Activated CD8-positive, alpha-beta memory T cell treated with anti-CD3 and anti-CD28 coated beads, Interleukin-2, amount 10 ng/mL, durations not matched to agents 7 days and 5 days (primary cell): ENCODE data around the gene ARID1B. TPM values are rescaled to one million over a fixed set of nuclear protein-coding genes. Genes with fewer than 3 reads are reported as not detected.

Experiments
- ATAC-seq: fragments of 150-1000 bp; cut with Tn5 transposase; one replicate; pipeline ENCODE4 v1.10.0; 2021; ENCODE audit warnings: moderate library complexity
- CTCF ChIA-PET: fragments of 350-600 bp; sonication (Branson Sonifier 250); formaldehyde crosslinking; loops from one replicate; lab custom pipeline; 2021; ENCODE audit warnings: antibody characterized with exemption; lab: Charles Lee
- DNase-seq: peaks from one replicate; pipeline ENCODE4 v3.0.0-alpha.2; 2020
- H3K27ac Mint-ChIP-seq: one replicate; pipeline ENCODE4 v1.8.0; 2021; ENCODE audit warnings: mild to moderate bottlenecking, mixed read lengths
- H3K27me3 Mint-ChIP-seq: one replicate; pipeline ENCODE4 v1.8.0; 2021; ENCODE audit warnings: mixed read lengths
- H3K36me3 Mint-ChIP-seq: one replicate; pipeline ENCODE4 v1.8.0; 2021; ENCODE audit warnings: mild to moderate bottlenecking, mixed read lengths
- H3K4me1 Mint-ChIP-seq: one replicate; pipeline ENCODE4 v1.8.0; 2021; ENCODE audit warnings: mixed read lengths
- H3K4me3 Mint-ChIP-seq: one replicate; pipeline ENCODE4 v1.8.0; 2021; ENCODE audit warnings: mild to moderate bottlenecking, moderate library complexity, mixed read lengths
- H3K9me3 Mint-ChIP-seq: one replicate; pipeline ENCODE4 v1.8.0; 2022; ENCODE audit warnings: low read depth, mixed read lengths
- total RNA-seq, 2 experiments: library from RNA; stranded (reverse); gene quantifications; one replicate each; pipeline ENCODE4 v1.2.3, GENCODE V29; 2021

The ARID1B gene
- total RNA-seq, 2 experiments from 2014 or later, result 59.5 to 81.5 TPM

DNA sequence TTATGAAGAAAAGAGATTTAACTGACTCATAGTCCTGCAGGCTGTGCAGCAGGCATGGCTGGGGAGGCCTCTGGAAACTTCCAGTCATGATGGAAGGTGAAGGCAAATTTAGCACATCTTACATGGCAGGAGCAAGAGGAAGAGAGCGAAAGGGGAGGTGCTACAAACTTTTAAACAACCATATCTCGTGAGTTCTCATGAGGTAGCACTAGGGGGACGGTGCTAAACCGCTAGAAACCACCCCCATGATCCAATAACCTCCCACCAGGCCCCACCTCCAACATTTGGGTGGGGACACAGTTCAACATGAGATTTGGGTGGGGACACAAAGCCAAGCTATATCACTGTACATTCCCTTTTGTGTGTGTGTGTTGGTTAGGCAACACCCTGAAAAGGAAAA is 336.2 kb downstream of the ARID1B start:
- peaks cover 5% of the 10 kb centered on the region for H3K4me1 Mint-ChIP-seq
- H3K36me3 Mint-ChIP-seq, result peaks cover 17% of the 10 kb centered on the region
- ATAC-seq, result no peak
- no peak for DNase-seq
- no peak overlapping the region for H3K27ac Mint-ChIP-seq
- CTCF ChIA-PET, result no interaction called here
- no peaks in the 10 kb centered on the region for H3K9me3 Mint-ChIP-seq
- H3K4me3 Mint-ChIP-seq, result no peak overlapping the region
- H3K27me3 Mint-ChIP-seq, result no peaks in the 10 kb centered on the region

DNA sequence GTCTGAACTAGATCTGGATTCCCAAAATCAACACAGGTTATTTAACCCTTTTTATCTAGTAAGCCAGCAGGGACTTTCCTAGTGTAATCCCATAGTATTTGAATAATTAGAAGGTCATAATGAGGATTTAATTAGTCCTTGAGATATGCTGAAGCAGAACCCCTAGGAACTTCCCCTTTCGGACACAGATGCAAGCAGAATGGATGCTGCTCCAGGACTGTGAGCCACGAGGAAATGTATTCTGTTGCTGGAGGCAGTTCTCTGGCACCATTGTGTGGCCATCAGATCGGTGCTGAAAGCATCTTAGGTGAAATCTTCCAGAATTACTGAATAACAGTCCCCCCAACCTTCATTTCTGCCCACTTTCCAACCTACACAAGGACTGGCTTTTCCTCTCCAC is 339.2 kb downstream of the ARID1B start:
- Mint-ChIP-seq H3K4me1 (peaks cover 7% of the 10 kb centered on the region), H3K9me3 (no peaks in the 10 kb centered on the region), H3K27ac (no peak overlapping the region), H3K4me3 (no peak overlapping the region), H3K27me3 (no peaks in the 10 kb centered on the region), H3K36me3 (peaks cover 13% of the 10 kb centered on the region)
- CTCF ChIA-PET, result no interaction called here
- DNase-seq, result no peak
- ATAC-seq, result no peak

DNA sequence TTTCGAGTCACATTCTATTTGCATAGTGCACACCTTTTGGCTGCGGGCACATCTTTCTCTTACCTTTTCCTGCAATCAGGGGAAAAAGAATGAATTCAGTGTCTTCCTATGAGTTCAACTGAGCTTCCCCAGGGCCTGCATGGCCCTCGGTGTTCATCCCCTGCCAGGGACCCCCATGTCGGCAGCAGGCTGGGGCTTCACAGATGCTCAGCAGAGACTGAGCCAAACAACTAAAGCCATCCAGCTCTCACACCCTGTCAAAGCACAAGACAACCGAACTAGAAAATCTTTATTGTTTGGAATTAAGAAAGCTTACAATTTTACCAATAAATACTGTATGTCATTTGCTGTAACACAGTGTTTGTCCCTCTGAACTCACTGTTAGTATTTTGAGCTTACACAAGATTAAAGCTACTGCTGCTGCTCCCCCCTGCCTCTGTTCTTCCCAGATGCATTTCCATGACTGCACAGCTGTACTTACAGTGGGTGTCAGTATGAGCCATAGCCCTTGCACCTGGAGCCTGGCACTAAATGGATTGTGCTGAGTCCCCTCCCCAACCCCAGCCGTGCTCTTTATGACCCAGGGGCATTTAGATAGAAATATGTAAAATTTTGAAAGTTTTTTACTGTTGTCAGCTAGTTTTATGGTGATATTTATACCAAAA is 340.4 kb downstream of the ARID1B start:
- H3K27me3 Mint-ChIP-seq, result no peaks in the 10 kb centered on the region
- CTCF ChIA-PET, result interaction anchor here (0.6 to 1.0 kb wide), 2 partner anchors 12 to 36 kb away, joined by 3 read pairs; no protein-coding TSS in a partner anchor

DNA sequence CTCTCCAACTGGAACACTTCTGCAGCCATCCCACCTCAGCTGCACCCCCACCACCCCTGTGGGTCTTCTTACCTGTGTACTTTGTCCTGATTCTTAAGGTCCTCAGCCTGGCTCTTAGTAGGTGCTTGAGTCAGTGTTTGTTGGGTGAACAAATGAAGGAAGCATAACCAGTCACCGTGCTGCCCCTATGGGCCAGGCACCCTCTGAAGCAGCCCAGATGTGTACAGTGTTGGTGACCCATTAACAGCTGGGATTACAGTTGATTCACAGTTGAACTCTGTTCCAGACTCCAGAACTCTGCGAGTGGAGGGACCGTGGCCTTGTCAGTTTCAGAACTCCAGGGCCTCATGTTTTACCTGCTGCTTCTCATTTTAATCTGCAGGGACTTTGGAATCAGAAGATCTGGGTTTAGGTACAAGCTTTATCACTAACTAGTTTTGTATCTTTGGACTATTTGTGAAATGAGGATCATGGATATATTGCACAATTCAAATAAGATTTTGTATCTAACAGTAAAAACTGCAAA is 342.4 kb downstream of the ARID1B start:
- ATAC-seq (no peak), DNase-seq (no peak)
- H3K4me1 Mint-ChIP-seq, result peaks cover 8% of the 10 kb centered on the region
- H3K9me3 Mint-ChIP-seq, result no peaks in the 10 kb centered on the region
- no peaks in the 10 kb centered on the region for H3K27me3 Mint-ChIP-seq
- no peak overlapping the region for H3K4me3 Mint-ChIP-seq
- CTCF ChIA-PET, result no interaction called here
- no peaks in the 10 kb centered on the region for H3K36me3 Mint-ChIP-seq
- H3K27ac Mint-ChIP-seq, result no peak overlapping the region

More for the DNA sequence above, 340.4 kb downstream of the ARID1B start:
- Mint-ChIP-seq H3K9me3 (no peaks in the 10 kb centered on the region), H3K4me3 (no peak overlapping the region), H3K4me1 (peaks cover 7% of the 10 kb centered on the region), H3K27ac (no peak overlapping the region), H3K36me3 (peaks cover 7% of the 10 kb centered on the region)
- DNase-seq (no peak), ATAC-seq (no peak)

DNA sequence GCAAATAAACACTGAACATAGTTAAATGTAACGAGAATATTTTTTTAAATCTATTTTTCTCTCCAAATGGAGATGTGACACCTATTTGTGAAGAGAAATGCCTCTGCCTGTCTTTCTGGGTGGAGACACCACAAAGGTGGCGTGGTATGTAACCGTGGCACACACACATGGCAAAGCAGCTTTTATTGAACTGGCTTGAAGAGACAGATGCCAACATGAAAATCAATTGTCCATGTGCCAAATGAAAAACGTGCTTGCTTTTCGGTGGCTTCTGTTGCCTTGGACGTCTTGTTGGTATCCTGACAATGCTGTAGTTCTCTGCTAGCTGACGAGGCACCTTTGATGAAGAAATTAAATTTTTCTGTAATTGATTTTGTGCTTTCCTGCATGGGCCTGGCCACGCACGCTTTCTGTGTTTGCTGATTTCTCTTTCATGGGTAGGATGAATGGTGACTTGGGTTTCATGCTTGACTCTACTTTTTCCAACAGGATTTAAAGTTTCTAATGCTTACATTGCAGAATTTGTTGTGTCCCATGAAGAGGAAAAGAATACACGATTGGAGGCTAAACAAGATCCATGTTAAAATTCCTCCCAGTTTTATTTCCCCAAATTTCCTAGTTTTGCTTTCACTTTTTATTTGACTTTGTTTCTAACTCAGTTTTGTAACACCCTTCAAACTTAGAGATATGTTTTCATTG is 343.5 kb downstream of the ARID1B start:
- DNase-seq, result no peak
- H3K27me3 Mint-ChIP-seq, result no peaks in the 10 kb centered on the region
- H3K4me3 Mint-ChIP-seq, result no peak overlapping the region
- peaks cover 17% of the 10 kb centered on the region for H3K4me1 Mint-ChIP-seq
- no peak for ATAC-seq
- no peaks in the 10 kb centered on the region for H3K36me3 Mint-ChIP-seq
- CTCF ChIA-PET, result interaction anchor here (1.1 kb wide), 1 partner anchor 16 kb away, joined by 3 read pairs; no protein-coding TSS in a partner anchor
- H3K27ac Mint-ChIP-seq, result no peak overlapping the region
- H3K9me3 Mint-ChIP-seq, result no peaks in the 10 kb centered on the region

DNA sequence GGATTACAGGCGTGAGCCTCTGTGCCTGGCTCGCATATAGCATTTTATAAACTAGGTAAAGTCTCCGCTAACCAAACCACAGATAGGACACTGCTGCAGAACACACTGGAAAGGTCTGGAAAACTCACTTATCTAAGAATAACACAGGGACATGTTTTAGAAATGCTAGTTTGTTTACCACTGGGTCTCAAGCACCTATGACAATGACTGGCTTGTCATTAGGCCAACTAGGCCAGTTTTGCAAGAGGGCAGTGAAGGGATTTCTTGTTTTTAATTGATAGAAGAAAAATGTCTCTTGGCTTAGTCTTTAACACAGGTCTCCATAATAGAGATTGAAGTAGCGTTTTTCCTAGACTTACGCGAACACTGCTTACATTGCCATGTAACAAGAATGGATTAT is 344.7 kb downstream of the ARID1B start:
- Mint-ChIP-seq H3K4me3 (no peak overlapping the region), H3K27me3 (no peaks in the 10 kb centered on the region), H3K27ac (no peak overlapping the region), H3K36me3 (no peaks in the 10 kb centered on the region), H3K4me1 (peaks cover 17% of the 10 kb centered on the region), H3K9me3 (no peaks in the 10 kb centered on the region)
- CTCF ChIA-PET, result interaction anchor here (1.1 kb wide), 1 partner anchor 17 kb away, joined by 3 read pairs; no protein-coding TSS in a partner anchor
- ATAC-seq (no peak), DNase-seq (no peak)

DNA sequence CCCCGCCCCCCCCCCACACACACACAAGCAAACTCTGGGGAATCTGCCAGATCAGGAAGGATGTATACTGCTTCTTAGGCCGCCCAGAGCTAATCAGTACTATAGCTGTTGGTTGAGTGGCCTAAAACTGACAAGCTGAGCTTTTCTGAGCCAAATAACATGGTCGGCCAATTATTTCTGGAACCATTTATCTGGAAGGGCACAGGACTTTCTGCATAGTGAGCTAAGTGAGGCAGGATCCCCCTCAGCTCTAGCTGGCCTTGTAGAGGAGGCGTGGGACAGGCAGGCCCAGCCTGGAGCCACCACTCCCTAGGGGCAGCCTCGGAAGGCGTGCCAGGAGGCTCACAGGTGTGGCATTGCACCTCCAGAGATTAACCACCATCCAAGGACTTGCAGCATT is 346.1 kb downstream of the ARID1B start:
- CTCF ChIA-PET, result interaction anchor here (1.2 kb wide), 1 partner anchor 21 kb away, joined by 3 read pairs; no protein-coding TSS in a partner anchor
- no peaks in the 10 kb centered on the region for H3K27me3 Mint-ChIP-seq
- H3K36me3 Mint-ChIP-seq, result no peaks in the 10 kb centered on the region
- H3K4me3 Mint-ChIP-seq, result no peak overlapping the region
- H3K27ac Mint-ChIP-seq, result no peak overlapping the region
- no peak for DNase-seq
- H3K9me3 Mint-ChIP-seq, result no peaks in the 10 kb centered on the region
- peaks cover 17% of the 10 kb centered on the region for H3K4me1 Mint-ChIP-seq
- ATAC-seq, result no peak

DNA sequence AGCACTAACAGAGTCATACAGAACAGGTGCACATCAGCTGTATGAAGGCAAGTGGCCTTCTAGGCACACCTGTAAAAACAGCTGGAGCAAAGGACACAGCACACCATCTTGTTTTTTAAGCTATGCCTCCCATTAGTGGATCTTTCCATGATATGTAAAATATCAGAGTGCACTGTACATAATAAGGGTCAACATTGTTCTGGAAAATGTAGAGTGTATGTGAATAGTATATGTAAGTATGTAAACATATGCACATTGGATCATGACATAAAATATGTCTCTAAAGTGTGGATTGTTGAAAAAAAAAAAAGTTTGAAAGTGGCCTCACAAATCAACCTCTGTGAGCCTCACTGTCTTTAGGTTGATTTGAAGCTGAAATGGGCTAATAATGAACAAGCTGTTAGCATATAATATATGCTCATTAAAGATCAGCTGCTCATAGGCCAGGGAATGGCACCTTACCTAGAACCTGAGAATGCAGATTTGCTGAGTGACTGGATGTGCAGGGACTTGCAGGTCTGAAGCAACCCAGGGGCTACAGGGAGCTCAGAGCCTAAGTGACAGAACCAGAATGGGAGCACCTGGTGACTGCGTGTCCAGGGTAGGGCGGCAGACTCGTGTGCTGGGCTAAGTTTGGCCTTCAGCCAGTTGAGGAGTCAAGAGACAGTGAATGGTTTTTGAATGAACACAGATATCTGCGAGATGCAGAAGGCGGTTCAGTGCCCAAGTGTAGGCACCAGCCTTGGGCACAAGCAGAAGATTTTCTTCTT is 347.5 kb downstream of the ARID1B start:
- no peaks in the 10 kb centered on the region for H3K27me3 Mint-ChIP-seq
- no peak for ATAC-seq
- H3K9me3 Mint-ChIP-seq, result no peaks in the 10 kb centered on the region
- peaks cover 21% of the 10 kb centered on the region for H3K4me1 Mint-ChIP-seq
- H3K36me3 Mint-ChIP-seq, result no peaks in the 10 kb centered on the region
- H3K27ac Mint-ChIP-seq, result no peak overlapping the region
- DNase-seq, result no peak
- CTCF ChIA-PET, result interaction anchor here (0.7 to 1.2 kb wide), 3 partner anchors 15 to 90 kb away, joined by 3 to 4 read pairs (median 3); no protein-coding TSS in a partner anchor
- H3K4me3 Mint-ChIP-seq, result no peak overlapping the region

DNA sequence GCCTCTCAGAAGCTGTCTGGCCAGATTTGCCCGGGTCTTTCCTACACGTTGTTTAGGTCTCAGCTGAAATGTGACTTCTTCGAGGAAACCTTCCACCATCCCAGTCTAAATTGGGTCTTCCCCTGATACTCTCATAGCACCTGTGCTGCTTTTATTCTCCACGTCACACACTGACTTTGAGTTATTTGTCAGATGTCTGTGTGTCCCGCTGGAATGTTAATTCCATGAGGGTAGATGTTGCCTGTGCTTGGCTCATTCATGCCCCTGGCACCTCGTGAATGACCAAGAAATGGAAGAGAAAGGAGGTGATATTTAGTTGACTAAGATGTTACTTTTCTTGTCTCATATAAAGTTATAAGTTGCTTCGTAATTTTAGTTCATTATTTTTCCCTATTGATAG is 348.4 kb downstream of the ARID1B start:
- CTCF ChIA-PET, result interaction anchor here (1.2 kb wide), 1 partner anchor 91 kb away, joined by 4 read pairs; no protein-coding TSS in a partner anchor

DNA sequence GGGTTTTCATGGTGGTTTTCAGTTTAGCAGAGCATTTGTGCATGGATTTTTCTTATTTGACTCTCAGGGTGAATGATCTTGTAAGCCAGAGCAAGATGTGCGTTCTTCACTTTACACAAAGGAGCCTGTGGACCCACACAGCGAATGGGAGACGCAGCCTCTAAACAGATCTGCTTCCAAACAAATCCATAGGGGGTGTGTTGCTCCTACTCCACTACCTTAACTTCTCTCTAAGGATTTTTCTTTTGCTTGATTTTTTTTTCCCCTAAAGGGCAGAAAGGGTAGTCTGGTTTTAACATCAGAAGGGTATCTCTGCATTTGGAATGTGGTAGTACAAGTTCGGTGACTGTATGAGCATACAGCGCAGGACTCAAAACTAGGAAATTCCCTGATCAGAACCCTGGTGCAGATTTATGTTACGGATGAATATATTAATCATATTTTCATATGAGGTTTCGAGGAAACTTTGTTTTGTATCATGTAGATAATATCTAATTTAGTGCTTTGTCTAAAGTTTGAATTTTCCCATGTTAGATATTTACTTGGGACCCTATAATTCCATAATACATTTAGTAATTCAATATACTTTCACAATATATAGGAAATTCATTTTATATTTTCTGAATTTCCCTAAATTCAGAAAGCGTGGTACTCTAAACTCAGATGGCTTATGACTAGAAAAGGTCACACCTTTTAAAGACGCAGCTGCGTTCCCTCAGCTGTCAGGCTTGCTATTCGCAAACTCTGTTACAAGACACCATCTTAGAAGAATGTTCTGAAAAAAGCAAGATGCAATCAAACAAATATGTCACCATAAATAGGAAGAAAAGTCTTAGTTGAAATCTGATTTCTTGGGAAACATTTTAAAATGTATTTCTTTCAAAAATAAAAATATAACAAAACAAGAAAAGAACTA is 349.3 kb downstream of the ARID1B start:
- H3K27ac Mint-ChIP-seq, result no peak overlapping the region
- CTCF ChIA-PET, result no interaction called here
- H3K4me1 Mint-ChIP-seq, result peaks cover 15% of the 10 kb centered on the region
- H3K36me3 Mint-ChIP-seq, result no peaks in the 10 kb centered on the region
- no peaks in the 10 kb centered on the region for H3K27me3 Mint-ChIP-seq
- no peak for DNase-seq
- ATAC-seq, result no peak
- no peaks in the 10 kb centered on the region for H3K9me3 Mint-ChIP-seq
- H3K4me3 Mint-ChIP-seq, result no peak overlapping the region

More for the DNA sequence above, 348.4 kb downstream of the ARID1B start:
- no peaks in the 10 kb centered on the region for H3K36me3 Mint-ChIP-seq
- H3K4me1 Mint-ChIP-seq, result peaks cover 21% of the 10 kb centered on the region
- H3K4me3 Mint-ChIP-seq, result no peak overlapping the region
- ATAC-seq, result no peak
- H3K27ac Mint-ChIP-seq, result no peak overlapping the region
- no peaks in the 10 kb centered on the region for H3K27me3 Mint-ChIP-seq
- DNase-seq, result no peak
- H3K9me3 Mint-ChIP-seq, result no peaks in the 10 kb centered on the region

DNA sequence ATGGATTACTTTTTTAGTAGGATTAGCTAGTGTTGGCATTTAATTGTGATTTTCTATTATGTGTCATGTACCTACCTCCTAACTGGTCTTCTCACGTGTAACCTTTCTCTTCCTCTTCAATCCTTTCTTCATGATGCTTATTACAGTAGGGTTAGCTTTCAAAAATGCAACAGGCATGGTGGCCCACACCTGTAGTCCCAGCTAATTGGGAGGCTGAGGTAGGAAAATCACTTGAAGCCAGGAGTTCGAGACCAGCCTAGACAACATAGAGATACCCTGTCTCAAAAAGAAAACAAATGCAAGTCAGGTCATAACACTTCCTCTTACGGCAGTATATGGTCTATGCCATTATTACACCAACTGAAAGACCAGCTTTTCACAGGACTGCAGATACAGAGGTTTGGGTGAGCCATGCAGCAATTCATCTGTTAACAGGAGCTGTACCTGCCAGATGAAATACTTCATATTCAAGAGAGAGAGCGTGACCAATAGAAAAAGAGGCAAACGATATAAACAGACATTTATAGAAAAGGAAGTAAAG is 351.1 kb downstream of the ARID1B start:
- H3K36me3 Mint-ChIP-seq, result no peaks in the 10 kb centered on the region
- ATAC-seq, result no peak
- H3K4me3 Mint-ChIP-seq, result no peak overlapping the region
- no peaks in the 10 kb centered on the region for H3K27me3 Mint-ChIP-seq
- no peak for DNase-seq
- no peak overlapping the region for H3K27ac Mint-ChIP-seq
- H3K4me1 Mint-ChIP-seq, result peaks cover 15% of the 10 kb centered on the region
- no peaks in the 10 kb centered on the region for H3K9me3 Mint-ChIP-seq
- CTCF ChIA-PET, result no interaction called here

DNA sequence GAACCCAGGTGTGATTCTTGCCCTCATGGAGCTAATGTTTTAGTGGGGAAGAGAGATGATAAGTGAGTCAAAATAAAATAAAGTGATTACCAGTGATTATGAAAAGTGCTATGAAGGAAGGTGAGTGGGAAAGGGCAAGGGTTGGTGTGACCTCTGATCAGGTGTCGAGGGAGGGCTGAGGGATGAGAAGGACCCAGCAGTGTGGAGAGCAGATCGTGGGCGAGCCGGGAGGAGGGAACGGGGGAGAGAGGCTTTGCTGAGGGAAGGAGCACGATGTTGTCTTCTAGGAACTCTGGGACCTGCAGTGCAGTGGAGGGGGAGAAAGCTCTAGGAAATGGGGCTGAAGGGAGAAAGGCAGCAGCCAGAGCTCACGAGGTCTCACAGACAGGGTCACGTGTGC is 354.1 kb downstream of the ARID1B start:
- CTCF ChIA-PET, result interaction anchor here (0.6 to 1.6 kb wide), 2 partner anchors 53 to 1521 kb away, joined by 3 to 4 read pairs; no protein-coding TSS in a partner anchor
- peaks cover 4% of the 10 kb centered on the region for H3K36me3 Mint-ChIP-seq

More for the DNA sequence above, 354.1 kb downstream of the ARID1B start:
- Mint-ChIP-seq H3K27me3 (no peaks in the 10 kb centered on the region), H3K27ac (no peak overlapping the region), H3K9me3 (no peaks in the 10 kb centered on the region), H3K4me3 (no peak overlapping the region), H3K4me1 (peaks cover 12% of the 10 kb centered on the region)
- ATAC-seq (no peak), DNase-seq (no peak)
